GM12801 (cell line): Measurements from ENCODE around the gene AQP11.

ENCODE experiments used
- TF ChIP-seq, protein P1 (sequence below): IDR thresholded peaks from one replicate; pipeline ENCODE4 v1.5.1; 2011; ENCODE audit warnings: control low read depth; ENCODE audit not compliant: insufficient read length; ENCODE audit errors: extremely low read depth

The AQP11 gene

DNA sequence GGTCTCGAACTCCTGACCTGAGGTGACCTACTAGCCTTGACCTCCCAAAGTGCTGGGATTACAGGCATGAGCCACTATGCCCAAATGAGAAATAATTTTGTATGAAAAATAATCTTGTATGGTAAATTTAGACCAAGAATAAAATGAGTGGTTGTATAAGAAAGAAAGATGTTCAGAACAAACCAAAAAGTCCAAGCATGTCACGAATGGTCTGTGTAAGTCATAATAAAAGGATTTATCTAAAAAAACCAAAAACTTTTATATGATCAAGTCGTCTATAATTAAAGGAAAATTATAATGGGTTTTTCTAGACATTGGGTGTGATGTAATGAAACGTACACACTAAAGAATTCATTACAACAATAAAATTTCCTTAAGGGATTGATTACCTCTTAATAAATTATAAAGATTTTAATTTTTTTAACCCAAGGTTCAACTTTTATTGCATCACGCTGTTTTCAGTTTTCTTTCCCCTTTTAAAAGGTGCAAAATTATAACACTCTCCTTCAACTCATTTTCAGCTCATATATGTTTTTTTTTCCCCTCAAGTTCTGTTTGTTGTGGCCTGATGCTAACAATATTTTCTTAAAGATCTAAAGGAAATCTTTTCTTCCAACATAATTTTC lies 8.9 kb upstream of the AQP11 start:
- TF ChIP-seq, protein P1, sequence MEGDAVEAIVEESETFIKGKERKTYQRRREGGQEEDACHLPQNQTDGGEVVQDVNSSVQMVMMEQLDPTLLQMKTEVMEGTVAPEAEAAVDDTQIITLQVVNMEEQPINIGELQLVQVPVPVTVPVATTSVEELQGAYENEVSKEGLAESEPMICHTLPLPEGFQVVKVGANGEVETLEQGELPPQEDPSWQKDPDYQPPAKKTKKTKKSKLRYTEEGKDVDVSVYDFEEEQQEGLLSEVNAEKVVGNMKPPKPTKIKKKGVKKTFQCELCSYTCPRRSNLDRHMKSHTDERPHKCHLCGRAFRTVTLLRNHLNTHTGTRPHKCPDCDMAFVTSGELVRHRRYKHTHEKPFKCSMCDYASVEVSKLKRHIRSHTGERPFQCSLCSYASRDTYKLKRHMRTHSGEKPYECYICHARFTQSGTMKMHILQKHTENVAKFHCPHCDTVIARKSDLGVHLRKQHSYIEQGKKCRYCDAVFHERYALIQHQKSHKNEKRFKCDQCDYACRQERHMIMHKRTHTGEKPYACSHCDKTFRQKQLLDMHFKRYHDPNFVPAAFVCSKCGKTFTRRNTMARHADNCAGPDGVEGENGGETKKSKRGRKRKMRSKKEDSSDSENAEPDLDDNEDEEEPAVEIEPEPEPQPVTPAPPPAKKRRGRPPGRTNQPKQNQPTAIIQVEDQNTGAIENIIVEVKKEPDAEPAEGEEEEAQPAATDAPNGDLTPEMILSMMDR: no peak

DNA sequence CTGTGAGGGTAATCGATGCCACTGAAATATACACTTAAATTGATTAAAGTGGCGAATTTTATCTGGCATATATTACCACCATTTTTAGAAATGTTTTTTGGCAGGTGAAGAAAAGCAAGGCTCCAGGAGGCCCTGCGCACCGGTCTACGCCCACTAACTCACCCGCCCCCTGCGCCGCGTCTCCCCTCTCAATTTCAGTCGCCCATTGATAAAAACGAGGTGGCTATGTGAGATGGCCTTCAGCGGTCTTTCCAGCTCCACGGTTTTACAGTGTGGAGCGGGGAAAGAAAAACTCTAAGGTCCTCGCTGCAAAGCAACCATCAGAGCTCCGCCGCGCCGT lies 602 bp upstream of the AQP11 start:
- TF ChIP-seq, protein P1: no peak

DNA sequence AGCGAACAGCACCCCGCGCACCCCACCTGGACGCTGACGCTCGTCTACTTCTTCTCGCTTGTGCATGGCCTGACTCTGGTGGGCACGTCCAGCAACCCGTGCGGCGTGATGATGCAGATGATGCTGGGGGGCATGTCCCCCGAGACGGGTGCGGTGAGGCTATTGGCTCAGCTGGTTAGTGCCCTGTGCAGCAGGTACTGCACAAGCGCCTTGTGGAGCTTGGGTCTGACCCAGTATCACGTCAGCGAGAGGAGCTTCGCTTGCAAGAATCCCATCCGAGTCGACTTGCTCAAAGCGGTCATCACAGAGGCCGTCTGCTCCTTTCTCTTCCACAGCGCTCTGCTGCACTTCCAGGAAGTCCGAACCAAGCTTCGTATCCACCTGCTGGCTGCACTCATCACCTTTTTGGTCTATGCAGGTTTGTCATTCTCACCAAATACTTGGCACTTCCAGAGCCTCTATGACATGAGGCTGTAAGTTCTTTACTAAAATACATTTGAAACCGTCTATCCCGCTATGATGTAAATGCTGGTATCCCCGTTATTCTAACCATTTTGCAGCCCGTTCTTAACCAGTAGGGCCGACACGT lies 535 bp downstream of the AQP11 start:
- TF ChIP-seq, protein P1: no peak

DNA sequence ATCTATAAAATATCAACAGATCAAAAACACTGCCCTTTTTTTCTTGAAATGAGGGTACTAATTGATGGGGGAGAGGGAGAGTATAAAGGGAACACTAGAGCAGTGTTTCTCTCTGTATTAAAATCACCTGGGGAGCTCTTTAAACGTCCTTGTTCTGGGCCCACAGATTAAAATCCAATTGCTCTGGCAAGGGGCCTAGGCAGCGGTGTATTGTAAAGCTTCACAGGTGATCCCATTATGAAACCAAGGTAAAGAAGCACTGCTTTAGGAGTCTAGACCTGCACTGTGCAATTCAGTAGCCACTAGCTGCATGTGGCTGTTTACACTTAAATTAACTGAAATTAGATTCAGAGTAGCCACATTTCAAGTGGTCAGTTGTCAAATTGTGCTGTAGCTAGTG lies 3.0 kb downstream of the AQP11 start:
- TF ChIP-seq, protein P1: no peak

DNA sequence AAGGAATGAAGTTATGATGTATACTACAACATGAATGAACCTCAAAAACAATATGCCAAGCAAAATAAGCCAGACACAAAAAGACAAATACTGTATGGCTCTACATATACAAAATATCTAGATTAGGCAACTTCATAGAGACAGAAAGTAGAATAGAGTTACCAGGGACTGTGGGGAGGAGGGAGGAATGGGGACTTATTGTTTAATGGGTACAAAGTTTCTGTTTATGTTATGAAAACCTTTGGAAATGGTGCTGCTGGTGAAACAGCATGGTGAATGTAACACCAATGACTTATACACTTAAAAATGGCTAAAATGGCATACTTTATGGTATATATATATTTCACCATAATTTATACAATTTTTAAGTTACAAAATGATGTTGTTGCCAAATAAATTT lies 4.1 kb downstream of the AQP11 start:
- TF ChIP-seq, protein P1: no peak

DNA sequence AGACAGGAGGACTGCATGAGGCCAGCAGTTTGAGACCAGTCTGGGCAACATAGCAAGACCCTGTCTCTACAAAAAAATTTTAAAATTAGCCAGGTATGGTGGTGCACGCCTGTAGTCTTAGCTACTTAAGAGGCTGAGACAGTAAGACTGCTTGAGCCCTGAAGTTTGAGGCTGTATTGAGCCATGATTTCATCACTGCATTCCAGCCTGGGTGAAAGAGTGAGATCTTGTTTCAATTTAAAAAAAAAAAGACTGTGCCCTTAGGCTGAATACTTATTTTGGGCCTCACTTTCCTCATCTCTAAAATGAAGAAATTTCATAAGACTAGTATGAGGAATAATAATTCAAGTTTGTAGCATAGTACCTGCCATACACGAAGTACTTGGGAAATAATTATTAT lies 6.9 kb downstream of the AQP11 start:
- TF ChIP-seq, protein P1: no peak

DNA sequence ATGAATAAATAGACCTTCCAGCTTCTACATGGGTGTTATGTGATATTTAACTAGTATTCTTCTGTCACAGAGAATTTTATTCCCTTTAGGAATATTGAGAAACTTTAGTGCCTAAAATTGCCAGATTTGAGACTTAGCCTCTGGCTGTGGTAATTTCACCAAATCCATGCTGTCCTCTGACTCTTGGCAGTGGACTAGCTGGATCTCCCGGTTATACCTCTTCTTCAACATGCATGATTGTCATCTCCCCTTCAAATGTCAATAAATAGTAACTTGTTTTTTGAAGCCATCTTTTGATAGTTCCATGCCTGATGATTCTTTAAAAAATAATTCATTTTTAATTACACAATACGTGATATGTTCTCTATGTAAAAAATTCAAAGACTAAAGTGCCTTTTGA lies 8.4 kb downstream of the AQP11 start:
- TF ChIP-seq, protein P1: no peak
